Stimulated activated CD8-positive, alpha-beta memory T cell treated with anti-CD3 and anti-CD28 coated beads, Interleukin-4, amount 100 ng/mL, for 1 hour (primary cell): ENCODE measurements around the gene SLC9C1.

Source experiments
- DNase-seq, 2 donors: peaks; one replicate each; pipeline ENCODE4 v3.0.0-alpha.2; 2020; ENCODE audit warnings: low read depth in 2 of 2, low spot score in 1 of 2

The SLC9C1 gene

DNA sequence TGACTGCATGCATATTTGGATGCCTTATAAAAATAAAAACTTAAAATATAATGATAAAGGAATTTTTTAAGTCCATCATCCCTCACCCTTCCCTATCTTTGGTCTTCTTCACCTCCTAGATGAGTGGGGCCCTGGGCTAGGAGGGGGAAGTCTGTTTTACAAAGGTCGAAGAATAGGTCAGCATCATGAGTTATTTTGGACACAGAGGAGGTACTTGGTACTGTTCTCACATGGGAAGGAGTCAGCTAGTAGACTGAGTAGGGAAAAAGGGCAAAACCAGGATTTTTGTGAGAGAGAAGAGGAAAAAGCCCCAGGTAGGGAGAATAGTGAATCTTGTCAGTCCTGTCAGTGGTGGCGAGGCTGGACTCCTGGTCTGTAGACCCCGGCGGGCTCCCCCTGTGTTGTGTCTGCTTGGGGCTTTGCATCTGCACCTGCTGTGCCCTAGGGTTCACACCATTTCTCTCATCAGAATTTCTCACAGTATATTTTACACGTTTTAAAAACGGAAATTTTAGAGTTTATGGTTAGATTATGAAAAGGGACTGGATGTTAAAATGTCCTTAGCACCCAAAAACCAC lies 178.1 kb downstream of the SLC9C1 start:
- DNase-seq, result no peak

- no peak for DNase-seq
Measured at GRCh38 chr3:112115161-112115739, 178.8 kb downstream of the SLC9C1 start.

DNA sequence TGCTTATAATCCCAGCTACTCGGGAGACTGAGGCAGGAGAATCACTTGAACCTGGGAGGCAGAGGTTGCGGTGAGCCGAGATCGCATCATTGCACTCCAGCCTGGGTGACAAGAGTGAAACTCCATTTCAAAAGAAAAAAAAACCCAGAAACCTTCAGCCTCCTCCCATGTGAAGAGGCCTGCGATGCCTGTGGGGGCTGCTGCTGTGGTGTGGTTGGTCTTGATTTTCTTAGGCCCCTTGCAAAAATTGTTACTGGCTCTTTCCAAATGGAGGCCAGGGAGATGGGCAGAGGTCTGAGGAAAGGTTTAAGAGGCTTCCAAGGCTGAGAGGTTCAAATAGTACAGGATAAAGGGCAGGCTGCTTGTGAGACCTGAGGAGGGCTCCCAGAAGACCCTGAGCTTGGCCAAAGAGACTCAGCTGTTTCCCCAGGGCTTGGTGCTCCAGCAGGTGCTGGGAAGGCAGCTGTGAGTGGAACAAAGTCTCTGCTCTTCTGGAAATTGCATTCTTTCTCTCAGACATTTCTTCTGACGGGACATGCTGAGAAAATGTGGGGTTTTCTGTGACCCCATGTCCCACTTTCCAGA lies 179.3 kb downstream of the SLC9C1 start:
- no peak for DNase-seq

DNA sequence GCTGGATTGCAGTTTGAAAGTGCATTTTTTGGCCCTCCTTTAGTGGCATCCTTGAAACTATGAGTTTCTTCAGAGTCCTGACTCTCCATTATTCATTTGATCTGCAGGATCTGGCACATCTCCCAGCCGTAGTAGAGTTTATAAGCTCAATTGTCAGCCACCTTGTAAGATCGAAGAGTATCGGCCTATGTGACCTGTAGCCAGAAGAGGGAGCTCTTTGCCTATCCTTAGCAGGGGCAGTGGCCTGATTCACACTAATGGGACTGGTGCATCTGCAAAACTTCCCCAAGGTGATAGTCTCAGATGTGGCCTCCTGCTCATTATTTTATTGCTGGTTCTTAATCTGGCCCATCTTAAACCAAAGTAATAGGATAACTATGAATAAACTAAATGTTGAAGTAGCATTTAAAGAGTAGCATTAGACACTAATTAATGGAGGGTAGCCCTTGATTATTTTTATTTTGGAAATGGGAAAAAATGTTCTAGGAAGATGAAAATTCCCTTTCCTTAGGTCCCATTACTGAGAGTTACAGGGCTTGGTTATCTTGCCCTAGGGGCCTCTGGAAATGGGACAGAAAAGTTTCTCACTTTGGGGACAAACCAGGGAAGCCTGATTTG lies 182.1 kb downstream of the SLC9C1 start:
- peak; percentile 22 to 36 for DNase-seq

DNA sequence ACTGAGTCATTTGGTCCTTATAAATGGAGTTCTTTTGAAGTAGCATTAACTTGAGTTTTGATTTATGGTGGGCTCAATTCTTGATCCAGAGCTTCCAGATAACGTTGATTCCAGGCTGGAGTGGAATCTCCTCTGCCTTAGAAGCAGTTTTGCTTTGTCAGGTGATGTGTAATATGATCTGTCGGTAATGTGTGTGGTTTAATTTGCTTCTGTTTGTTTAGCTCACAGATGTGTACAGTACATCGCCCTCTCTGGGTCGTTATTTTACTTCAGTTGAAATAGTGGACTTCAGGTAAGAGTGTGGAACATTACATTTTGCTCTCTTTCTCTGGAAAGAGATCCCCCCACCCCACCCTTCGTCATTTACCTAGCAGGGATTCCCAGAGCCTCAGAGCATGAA lies 184.7 kb downstream of the SLC9C1 start:
- no peak for DNase-seq

- DNase-seq, result no peak
Measured at GRCh38 chr3:112104774-112105173, 189.2 kb downstream of the SLC9C1 start.

DNA sequence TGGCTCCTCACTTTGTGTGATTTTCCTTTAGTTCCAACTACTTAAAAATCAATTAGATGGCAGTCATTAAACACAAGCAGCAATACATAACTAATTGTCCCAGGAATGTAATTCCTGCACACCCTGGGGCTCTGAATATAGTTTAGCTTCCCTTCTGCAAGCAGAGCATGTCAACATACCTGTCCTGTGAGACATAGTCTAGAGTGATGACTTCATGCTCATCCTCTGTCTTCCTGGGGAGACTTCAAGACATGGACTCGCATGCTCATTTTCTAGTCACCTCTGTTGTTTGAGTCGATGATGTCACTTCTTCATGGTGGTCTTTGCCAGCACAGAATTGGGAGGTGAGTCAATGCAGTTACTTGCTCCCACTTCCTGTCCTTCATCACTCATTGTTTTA lies 192.1 kb downstream of the SLC9C1 start:
- DNase-seq, result no peak

DNA sequence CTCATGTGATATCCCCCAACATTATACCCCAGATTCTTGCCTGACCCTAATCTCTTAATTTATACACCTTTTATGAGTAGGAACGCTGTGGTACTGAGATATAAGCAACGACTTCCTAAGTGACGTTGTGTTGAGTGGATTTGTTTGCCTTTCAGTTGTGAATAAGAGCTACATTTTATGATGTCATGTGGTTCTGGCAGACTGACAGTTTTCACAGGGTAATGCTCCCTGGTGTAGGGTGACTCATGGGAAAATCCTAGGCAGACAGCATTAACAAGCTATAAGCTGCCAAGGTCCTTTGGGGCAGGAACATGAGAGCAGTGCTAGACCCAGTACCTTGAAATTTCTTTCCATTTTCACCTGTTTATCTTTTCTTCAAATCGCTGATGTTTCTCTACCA lies 196.6 kb downstream of the SLC9C1 start:
- no peak for DNase-seq

GRCh38 chr3:112096176-112096575 lies 197.8 kb downstream of the SLC9C1 start:
- no peak for DNase-seq

DNA sequence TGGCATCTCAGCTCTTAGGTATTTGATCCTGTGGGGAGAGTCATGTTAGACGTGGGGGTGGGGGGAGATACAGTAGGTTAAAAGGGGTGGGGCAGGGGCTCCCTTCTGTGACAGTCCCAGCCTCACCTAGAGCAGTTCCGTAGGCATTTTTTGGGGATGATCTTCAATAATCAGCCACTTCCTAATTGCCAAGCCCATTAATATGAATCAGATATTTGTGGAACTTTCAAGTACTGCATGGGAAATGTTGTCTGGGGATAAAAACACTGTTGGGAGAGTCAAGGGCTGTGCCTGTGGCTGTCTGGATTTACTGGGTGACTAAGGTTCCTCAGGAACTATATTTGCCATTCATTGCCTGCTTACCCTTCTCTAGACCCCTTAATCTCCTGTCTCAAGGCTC lies 198.3 kb downstream of the SLC9C1 start:
- DNase-seq, result no peak

- DNase-seq, result no peak
Measured at GRCh38 chr3:112093180-112093522, 200.9 kb downstream of the SLC9C1 start.

DNA sequence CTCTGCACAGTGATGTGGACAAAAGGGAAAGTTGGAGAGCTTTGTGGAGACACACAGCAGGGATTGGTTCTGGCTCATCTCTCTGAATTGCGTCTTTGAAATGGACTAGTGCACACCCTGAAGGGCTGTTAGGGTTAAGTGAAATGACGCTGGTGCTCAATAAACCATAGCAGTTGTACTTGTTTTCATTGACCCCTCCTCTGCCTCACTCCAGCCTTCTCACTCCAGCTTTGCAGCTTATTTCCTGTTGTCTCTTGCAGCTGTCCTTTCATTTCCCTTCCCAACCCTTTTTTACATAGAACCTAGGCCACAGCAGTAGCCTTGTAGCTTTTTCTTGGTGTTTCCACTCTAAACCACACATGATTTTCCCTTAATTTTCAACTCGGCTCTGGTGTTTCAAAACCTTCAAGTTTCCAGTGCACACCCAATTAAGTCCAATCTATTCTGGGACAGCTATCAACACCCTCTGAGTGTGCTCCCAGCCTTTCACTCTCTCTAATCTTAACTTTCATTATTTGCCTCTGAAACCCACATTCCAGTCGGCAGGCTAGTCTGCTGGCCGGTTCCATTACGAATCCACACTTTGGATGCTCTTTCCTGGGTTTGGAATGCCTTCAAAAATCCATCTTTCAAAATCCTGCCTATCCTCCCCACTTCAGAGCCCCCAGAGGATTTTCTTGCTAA lies 201.4 kb downstream of the SLC9C1 start:
- DNase-seq, result no peak

- DNase-seq, result no peak
Measured at GRCh38 chr3:112090887-112091586, 203.0 kb downstream of the SLC9C1 start.
